Measurements from ENCODE around the gene NEDD4L. TPM values are rescaled to one million over a fixed set of nuclear protein-coding genes. Genes with fewer than 3 reads are reported as not detected.

The NEDD4L gene
- total RNA-seq, 4 donors from 2014 or later, result 44.0 to 104 (median 59.6) TPM

DNA sequence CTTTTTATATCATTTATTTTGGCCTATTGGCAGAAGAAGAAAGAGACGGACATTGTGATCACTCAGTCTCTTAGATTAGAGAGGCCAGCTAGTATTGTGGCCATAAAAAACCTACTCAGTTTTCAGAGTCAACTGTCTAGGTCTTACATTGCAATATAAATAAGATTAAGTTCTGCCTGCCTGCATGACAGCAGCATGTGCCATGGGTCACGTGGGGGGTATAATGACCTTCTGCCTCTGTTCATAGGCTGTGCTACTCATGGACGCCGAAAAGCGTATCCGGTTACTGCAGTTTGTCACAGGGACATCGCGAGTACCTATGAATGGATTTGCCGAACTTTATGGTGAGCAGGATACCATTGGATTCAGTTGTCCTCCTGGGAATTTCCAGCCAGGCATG, 346.4 kb downstream of the NEDD4L start:
- no peaks in the 10 kb centered on the region for H3K9me3 ChIP-seq
- no peaks in the 10 kb centered on the region for H3K27me3 ChIP-seq
- peaks cover 13% of the 10 kb centered on the region for H3K36me3 ChIP-seq
- no peak for TF ChIP-seq POLR2AphosphoS5 (IDR thresholded peaks at IDR 0.05)
- TF ChIP-seq, protein P1, sequence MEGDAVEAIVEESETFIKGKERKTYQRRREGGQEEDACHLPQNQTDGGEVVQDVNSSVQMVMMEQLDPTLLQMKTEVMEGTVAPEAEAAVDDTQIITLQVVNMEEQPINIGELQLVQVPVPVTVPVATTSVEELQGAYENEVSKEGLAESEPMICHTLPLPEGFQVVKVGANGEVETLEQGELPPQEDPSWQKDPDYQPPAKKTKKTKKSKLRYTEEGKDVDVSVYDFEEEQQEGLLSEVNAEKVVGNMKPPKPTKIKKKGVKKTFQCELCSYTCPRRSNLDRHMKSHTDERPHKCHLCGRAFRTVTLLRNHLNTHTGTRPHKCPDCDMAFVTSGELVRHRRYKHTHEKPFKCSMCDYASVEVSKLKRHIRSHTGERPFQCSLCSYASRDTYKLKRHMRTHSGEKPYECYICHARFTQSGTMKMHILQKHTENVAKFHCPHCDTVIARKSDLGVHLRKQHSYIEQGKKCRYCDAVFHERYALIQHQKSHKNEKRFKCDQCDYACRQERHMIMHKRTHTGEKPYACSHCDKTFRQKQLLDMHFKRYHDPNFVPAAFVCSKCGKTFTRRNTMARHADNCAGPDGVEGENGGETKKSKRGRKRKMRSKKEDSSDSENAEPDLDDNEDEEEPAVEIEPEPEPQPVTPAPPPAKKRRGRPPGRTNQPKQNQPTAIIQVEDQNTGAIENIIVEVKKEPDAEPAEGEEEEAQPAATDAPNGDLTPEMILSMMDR (IDR thresholded peaks at IDR 0.05), result no peak
- TF ChIP-seq EP300 (IDR thresholded peaks at IDR 0.05), result no peak
- no peak for TF ChIP-seq POLR2A (IDR thresholded peaks at IDR 0.05)
- H3K27ac ChIP-seq, result no peak overlapping the region
- peaks cover 7% of the 10 kb centered on the region for H3K4me1 ChIP-seq
- peak in 1 of 2 donors; percentile 20 for DNase-seq (ENCODE audit: low spot score in 2 of 2)
- 97% methylated on average over 9 of the region's 9 CpGs for WGBS
- no peak overlapping the region for H3K4me3 ChIP-seq

DNA sequence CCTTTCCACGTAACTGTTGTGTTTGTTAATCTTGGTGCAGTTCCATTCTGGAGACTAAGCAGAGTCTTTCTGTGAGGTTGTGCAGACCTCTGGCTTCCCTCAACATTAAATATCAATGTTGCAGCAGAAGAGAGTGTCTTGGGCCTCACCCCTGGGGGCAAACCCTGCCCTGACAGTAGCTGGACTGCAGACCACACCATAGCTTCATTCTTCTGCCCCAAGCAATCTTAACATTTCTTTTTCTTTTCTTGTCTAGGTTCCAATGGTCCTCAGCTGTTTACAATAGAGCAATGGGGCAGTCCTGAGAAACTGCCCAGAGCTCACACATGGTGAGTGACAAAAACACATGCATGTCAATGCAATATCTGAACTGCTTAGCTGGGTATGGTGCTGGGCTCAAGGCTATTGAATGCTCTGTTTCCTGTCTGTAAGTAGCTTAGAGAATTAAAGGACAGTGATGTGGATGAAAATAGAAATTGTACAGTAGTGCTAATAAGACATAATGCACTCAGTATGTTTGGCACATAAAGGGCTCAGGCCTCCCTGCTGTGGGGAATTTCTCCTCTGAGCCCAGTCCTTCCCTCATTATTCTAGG, 347.3 kb downstream of the NEDD4L start:
- Histone ChIP-seq H3K36me3 (peaks cover 8% of the 10 kb centered on the region), H3K4me1 (peaks cover 7% of the 10 kb centered on the region), H3K9me3 (no peaks in the 10 kb centered on the region), H3K27ac (no peak overlapping the region), H3K4me3 (no peak overlapping the region), H3K27me3 (no peaks in the 10 kb centered on the region)
- TF ChIP-seq, protein P1 (IDR thresholded peaks at IDR 0.05), result no peak
- TF ChIP-seq EP300 (IDR thresholded peaks at IDR 0.05) (no peak), POLR2A (IDR thresholded peaks at IDR 0.05) (no peak), POLR2AphosphoS5 (IDR thresholded peaks at IDR 0.05) (no peak)
- no peak for DNase-seq (ENCODE audit: low spot score in 2 of 2)
- 65% methylated on average over 1 of the region's 1 CpG for WGBS

DNA sequence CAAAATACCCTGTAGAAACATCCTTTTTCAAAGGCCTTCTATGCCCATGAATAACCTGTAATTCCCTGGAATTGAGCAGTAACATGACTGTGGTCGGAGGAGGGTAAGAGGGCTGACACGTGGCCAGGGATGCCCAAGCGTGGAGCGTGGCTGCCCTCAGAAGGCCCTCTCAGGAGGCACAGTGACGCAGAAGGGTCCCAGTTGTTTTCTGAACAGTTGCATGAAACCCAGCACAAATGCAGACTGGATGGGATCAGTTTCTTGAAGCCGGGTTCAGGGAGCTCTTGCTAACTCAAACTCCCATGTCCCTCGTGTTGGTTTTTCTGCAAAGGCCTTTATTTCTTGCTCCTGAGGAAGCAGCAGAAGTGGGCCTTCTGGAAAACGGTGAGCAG, 347.9 kb downstream of the NEDD4L start:
- WGBS, result 79% methylated on average over 8 of the region's 8 CpGs
- peak in 1 of 2 donors; percentile 24 for DNase-seq (ENCODE audit: low spot score in 2 of 2)
- Histone ChIP-seq H3K4me3 (no peak overlapping the region), H3K9me3 (no peaks in the 10 kb centered on the region), H3K27ac (no peak overlapping the region), H3K36me3 (peaks cover 8% of the 10 kb centered on the region), H3K4me1 (peaks cover 7% of the 10 kb centered on the region), H3K27me3 (no peaks in the 10 kb centered on the region)
- TF ChIP-seq, protein P1 (IDR thresholded peaks at IDR 0.05), result no peak
- no peak for TF ChIP-seq EP300 (IDR thresholded peaks at IDR 0.05)

DNA sequence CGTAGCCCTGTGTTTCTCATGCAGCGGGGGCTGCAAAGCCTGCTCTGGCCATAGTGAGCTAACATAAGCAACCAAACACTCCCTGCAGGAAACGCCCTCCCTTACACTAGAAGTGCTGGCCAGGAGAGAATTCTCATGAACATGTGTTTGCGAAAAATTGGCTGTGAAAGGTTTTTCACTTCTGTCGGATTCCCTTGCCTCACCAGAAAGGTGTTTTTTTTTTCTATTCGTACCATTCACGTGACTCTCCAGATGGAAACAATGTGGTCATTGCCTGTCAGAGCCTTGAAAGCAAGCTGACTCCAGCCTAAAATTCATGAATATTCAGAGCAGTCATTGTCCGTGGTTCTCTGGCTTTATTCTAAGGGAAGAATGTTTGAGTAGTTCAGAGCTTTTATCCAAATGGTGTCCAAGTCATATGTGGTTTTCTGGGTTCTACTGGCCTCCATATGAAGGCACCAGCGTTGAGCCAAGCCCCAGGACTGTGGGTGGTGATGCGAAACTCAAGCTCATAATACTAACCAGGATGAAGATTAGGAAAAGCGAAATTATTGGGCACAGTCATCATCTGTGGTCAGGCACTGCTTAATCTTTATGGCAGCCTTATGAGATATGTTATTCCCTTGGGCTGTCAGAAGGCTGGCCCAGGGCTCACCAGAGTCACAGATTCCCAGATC, 348.4 kb downstream of the NEDD4L start:
- peak in 1 of 2 donors; percentile 48 for DNase-seq (ENCODE audit: low spot score in 2 of 2)
- H3K27me3 ChIP-seq, result no peaks in the 10 kb centered on the region
- H3K4me3 ChIP-seq, result no peak overlapping the region
- H3K36me3 ChIP-seq, result peaks cover 8% of the 10 kb centered on the region
- 68% methylated on average over 11 of the region's 11 CpGs for WGBS
- no peak overlapping the region for H3K27ac ChIP-seq
- H3K9me3 ChIP-seq, result no peaks in the 10 kb centered on the region
- TF ChIP-seq POLR2AphosphoS5 (IDR thresholded peaks at IDR 0.05) (no peak), EP300 (IDR thresholded peaks at IDR 0.05) (no peak)
- peaks cover 7% of the 10 kb centered on the region for H3K4me1 ChIP-seq

DNA sequence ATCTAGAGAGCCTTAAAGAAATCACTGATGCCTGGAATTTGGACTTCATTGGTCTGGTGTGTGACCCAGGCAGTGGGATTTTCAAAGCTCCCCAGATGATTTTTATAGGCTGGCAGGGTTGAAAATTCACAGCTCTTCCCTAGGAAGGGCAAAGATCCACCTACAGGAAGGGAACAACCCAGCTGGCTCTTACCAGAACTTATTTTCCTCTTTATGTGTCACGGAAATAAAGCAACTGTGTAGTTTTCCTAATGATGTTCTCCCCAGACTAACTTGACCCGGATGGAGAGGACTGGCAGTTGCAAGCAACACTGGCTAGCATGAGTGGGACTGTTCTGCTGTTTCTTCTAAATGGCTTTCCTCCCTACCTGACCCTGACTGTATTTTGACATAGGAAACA, 349.3 kb downstream of the NEDD4L start:
- Histone ChIP-seq H3K27ac (no peak overlapping the region), H3K27me3 (no peaks in the 10 kb centered on the region)
- DNase-seq (ENCODE audit: low spot score in 2 of 2), result no peak

More for the DNA sequence above, 349.3 kb downstream of the NEDD4L start:
- Histone ChIP-seq H3K4me3 (no peak overlapping the region), H3K36me3 (peaks cover 8% of the 10 kb centered on the region), H3K4me1 (peaks cover 7% of the 10 kb centered on the region), H3K9me3 (no peaks in the 10 kb centered on the region)
- TF ChIP-seq EP300 (IDR thresholded peaks at IDR 0.05) (no peak), POLR2AphosphoS5 (IDR thresholded peaks at IDR 0.05) (no peak), POLR2A (IDR thresholded peaks at IDR 0.05) (no peak)
- TF ChIP-seq, protein P1 (IDR thresholded peaks at IDR 0.05), result no peak
- WGBS, result 85% methylated on average over 2 of the region's 2 CpGs
